HL-60 (cell line): Measurements from ENCODE around the gene SLC5A2.
A peak's percentile ranks its signal among the peaks of the same experiment; 100 is the strongest.

Experiments
- DNase-seq, 2 experiments: peaks; one replicate each; pipeline ENCODE4 v3.0.0-alpha.2; 2010 to 2020; ENCODE audit warnings: low read depth in 1 of 2, low spot score in 1 of 2
- H3K27ac ChIP-seq: fragments of 250-450 bp; sonication (Bioruptor Pico); replicated peaks from 2 replicates; pipeline ENCODE4 v1.5.1; 2020; ENCODE audit warnings: mild to moderate bottlenecking, moderate library complexity
- H3K27me3 ChIP-seq: fragments of 250-450 bp; sonication (Bioruptor Pico); 2 replicates; pipeline ENCODE4 v1.5.1; 2021; ENCODE audit warnings: mild to moderate bottlenecking, moderate library complexity; ENCODE audit not compliant: insufficient read depth, poor library complexity, severe bottlenecking
- H3K4me3 ChIP-seq: replicated peaks from 2 replicates; pipeline ENCODE4 v1.5.1; 2011; ENCODE audit warnings: mild to moderate bottlenecking, control low read depth, low read length; ENCODE audit not compliant: insufficient read depth
- CTCF ChIP-seq: IDR thresholded peaks from one replicate; pipeline ENCODE4 v1.5.1; 2011; ENCODE audit warnings: low read length, control low read depth, inconsistent platforms; ENCODE audit not compliant: insufficient read depth
- GABPA ChIP-seq: IDR thresholded peaks from 2 replicates; pipeline ENCODE4 v1.6.1; 2012; ENCODE audit warnings: low read depth
- POLR2AphosphoS5 ChIP-seq: IDR thresholded peaks from 2 replicates; pipeline ENCODE4 v1.6.1; 2012; ENCODE audit warnings: low read depth
- REST ChIP-seq: IDR thresholded peaks from 2 replicates; pipeline ENCODE4 v1.6.1; 2012; ENCODE audit warnings: low read depth; ENCODE audit not compliant: insufficient replicate concordance
- SPI1 ChIP-seq: IDR thresholded peaks from 2 replicates; pipeline ENCODE4 v1.6.1; 2012; ENCODE audit warnings: low read depth, mild to moderate bottlenecking, borderline replicate concordance

SLC5A2 gene

GRCh38 chr16:31505483-31505882 lies 22.6 kb downstream of the SLC5A2 start:
- Histone ChIP-seq H3K4me3 (no peak overlapping the region), H3K27me3 (no peaks in the 10 kb centered on the region), H3K27ac (peak overlapping the region; percentile 47)
- DNase-seq = peak in 1 of 2 experiments; percentile 32
- TF ChIP-seq CTCF (no peak), POLR2AphosphoS5 (no peak), REST (no peak), GABPA (peak; percentile 27; the same call in 1 of the 2 replicates), SPI1 (peak; percentile 69)

- peak overlapping the region; percentile 98 for H3K4me3 ChIP-seq
- TF ChIP-seq REST = no peak
- no peak for TF ChIP-seq POLR2AphosphoS5
- TF ChIP-seq CTCF = no peak
- no peak for TF ChIP-seq SPI1
- TF ChIP-seq GABPA = no peak
- no peaks in the 10 kb centered on the region for H3K27me3 ChIP-seq
- H3K27ac ChIP-seq = peak overlapping the region; percentile 92
- DNase-seq = no peak
Measured at GRCh38 chr16:31507617-31507928, 24.6 kb downstream of the SLC5A2 start.

GRCh38 chr16:31507929-31508705 lies 25.2 kb downstream of the SLC5A2 start, which contains the start of gene RUSF1:
Gene RUSF1 (minus strand): TSS chr16:31508391. CDS start chr16:31508373, 18 bp downstream.
- H3K27me3 ChIP-seq = no peaks in the 10 kb centered on the region
- H3K27ac ChIP-seq = peak within 1 kb of the TSS; percentile 92
- DNase-seq = peak; percentile 74 to 91
- TF ChIP-seq REST (peak; percentile 64), CTCF (no peak), SPI1 (peak; percentile 20; the same call in 1 of the 2 replicates), GABPA (peak; percentile 74), POLR2AphosphoS5 (peak; percentile 88)
- peak within 1 kb of the TSS; percentile 98 for H3K4me3 ChIP-seq
